ENCODE measurements around the gene WIPI1.
"Not testable (repeated sequence)": the region's sequence is repeated elsewhere in the genome, so short reads cannot be mapped to it uniquely, and the experiment has no call there.

The WIPI1 gene

GRCh38 chr17:68457168-68457538 lies at the start of gene WIPI1:
TSS of gene WIPI1 (minus strand) at chr17:68457496. CDS start at chr17:68457421, 75 bp downstream.
- DNase-seq, result peak; percentile 61

GRCh38 chr17:68505951-68506350 lies 48.7 kb upstream of the WIPI1 start:
- DNase-seq, result no peak

- DNase-seq, result no peak
Measured at GRCh38 chr17:68501074-68501473, 43.8 kb upstream of the WIPI1 start.

GRCh38 chr17:68499587-68499986 lies 42.3 kb upstream of the WIPI1 start:
- DNase-seq, result no peak

GRCh38 chr17:68498479-68499326 lies 41.4 kb upstream of the WIPI1 start:
- DNase-seq, result no peak

- no peak for DNase-seq
Measured at GRCh38 chr17:68497885-68498319, 40.6 kb upstream of the WIPI1 start.

GRCh38 chr17:68495081-68495480 lies 37.8 kb upstream of the WIPI1 start:
- no peak for DNase-seq

- DNase-seq, result not testable (repeated sequence)
Measured at GRCh38 chr17:68492394-68493054, 35.2 kb upstream of the WIPI1 start.

GRCh38 chr17:68491381-68492231 lies 34.3 kb upstream of the WIPI1 start:
- DNase-seq, result no peak

- DNase-seq, result no peak
Measured at GRCh38 chr17:68489919-68490318, 32.6 kb upstream of the WIPI1 start.

GRCh38 chr17:68484458-68484857 lies 27.2 kb upstream of the WIPI1 start:
- DNase-seq, result no peak

- no peak for DNase-seq
Measured at GRCh38 chr17:68482576-68483041, 25.3 kb upstream of the WIPI1 start.

GRCh38 chr17:68480885-68481284 lies 23.6 kb upstream of the WIPI1 start:
- DNase-seq, result no peak

- no peak for DNase-seq
Measured at GRCh38 chr17:68470961-68471360, 13.7 kb upstream of the WIPI1 start.

GRCh38 chr17:68468788-68469187 lies 11.5 kb upstream of the WIPI1 start:
- DNase-seq, result no peak

- DNase-seq, result no peak
Measured at GRCh38 chr17:68468334-68468733, 11.0 kb upstream of the WIPI1 start.

- DNase-seq, result no peak
Measured at GRCh38 chr17:68463211-68464019, 6.1 kb upstream of the WIPI1 start.

- DNase-seq, result peak; percentile 55
Measured at GRCh38 chr17:68462381-68463210, 5.3 kb upstream of the WIPI1 start.

- no peak for DNase-seq
Measured at GRCh38 chr17:68461589-68461988, 4.3 kb upstream of the WIPI1 start.

GRCh38 chr17:68461122-68461539 lies 3.8 kb upstream of the WIPI1 start:
- no peak for DNase-seq

GRCh38 chr17:68460715-68461114 lies 3.4 kb upstream of the WIPI1 start:
- no peak for DNase-seq

Data from T1000 (cell line).